K562 (cell line): ENCODE data around the gene ST3GAL3. TPM values are rescaled to one million over a fixed set of nuclear protein-coding genes. Genes with fewer than 3 reads are reported as not detected.

Source experiments
- ARNT ChIP-seq, 2 experiments: fragments of 450-650 bp; IDR thresholded peaks; 2 replicates each; pipeline ENCODE4 v1.6.1; 2016; ENCODE audit warnings: mild to moderate bottlenecking in 1 of 2
- EWSR1 ChIP-seq: fragments of 450-650 bp; IDR thresholded peaks from 2 replicates; pipeline ENCODE4 v1.6.1; 2018; ENCODE audit warnings: borderline replicate concordance, mild to moderate bottlenecking, low read depth, moderate library complexity; ENCODE audit not compliant: partially characterized antibody
- FOXJ3 ChIP-seq: sonication (generic); formaldehyde crosslinking; IDR thresholded peaks from 2 replicates; pipeline ENCODE4 v1.4.0; 2020; ENCODE audit warnings: mild to moderate bottlenecking, missing genetic modification reagents
- GTF2E2 ChIP-seq: fragments of 200-800 bp; sonication (Bioruptor generic); IDR thresholded peaks from 2 replicates; pipeline ENCODE4 v1.6.1; 2016; ENCODE audit warnings: missing genetic modification characterization, missing compliant biosample characterization
- HINFP ChIP-seq: fragments of 450-650 bp; conservative IDR thresholded peaks from 2 replicates; pipeline ENCODE4 v1.6.1; 2016; ENCODE audit warnings: missing genetic modification characterization, low read depth, mild to moderate bottlenecking, control low read depth, missing compliant biosample characterization
- NCOA6 ChIP-seq: fragments of 450-650 bp; IDR thresholded peaks from 2 replicates; pipeline ENCODE4 v1.6.1; 2017; ENCODE audit warnings: mild to moderate bottlenecking
- NCOR1 ChIP-seq: fragments of 450-650 bp; IDR thresholded peaks from 2 replicates; pipeline ENCODE4 v1.6.1; 2016; ENCODE audit warnings: mild to moderate bottlenecking, moderate library complexity
- ZNF408 ChIP-seq: fragments of 250-450 bp; sonication (Bioruptor Pico); IDR thresholded peaks from 2 replicates; pipeline ENCODE4 v1.4.0; 2020; ENCODE audit warnings: low read depth, mild to moderate bottlenecking, moderate library complexity
- ZNF609 ChIP-seq: sonication (generic); formaldehyde crosslinking; IDR thresholded peaks from 2 replicates; pipeline ENCODE4 v1.8.1; 2023; ENCODE audit warnings: missing genetic modification reagents, mild to moderate bottlenecking, borderline replicate concordance
- ZNF707 ChIP-seq: fragments of 250-450 bp; sonication (Bioruptor Pico); conservative IDR thresholded peaks from 2 replicates; pipeline ENCODE4 v1.8.0; 2022; ENCODE audit warnings: inconsistent platforms, mild to moderate bottlenecking, moderate library complexity
- polyA plus RNA-seq, 8 experiments: library from polyadenylated mRNA; depleted of rRNA in 4 of 8; stranded (reverse) in 5 of 8; unstranded in 3 of 8; fragments of >200 nt; fragmentation: Nextera tagmentation in 2 of 8; fragmentation: Illumina TruSeq in 1 of 8; extraction: Ambion mirVana in 2 of 8; extraction: Trizol in 1 of 8; gene quantifications; 2 replicates each; pipeline versions ENCODE4 v1.2.1 to v1.2.3, GENCODE V29; 2011 to 2014; ENCODE audit warnings: inconsistent platforms in 1 of 8, missing spikeins in 1 of 8
- total RNA-seq, 7 experiments: library from RNA; depleted of rRNA in 6 of 7; stranded (reverse); fragments of >200 nt in 6 of 7; fragmentation: Illumina TruSeq in 2 of 7; extraction: Trizol in 2 of 7; gene quantifications; 2 replicates each; pipeline versions ENCODE4 v1.2.1 to v1.2.3, GENCODE V29; 2011 to 2021; ENCODE audit warnings: low replicate concordance in 1 of 7
- TF ChIP-seq, protein P1 (sequence below): fragments of 250-450 bp; sonication (Bioruptor Pico); IDR thresholded peaks from 2 replicates; pipeline ENCODE4 v1.8.0; 2021; ENCODE audit warnings: borderline replicate concordance, mild to moderate bottlenecking, moderate library complexity; ENCODE audit not compliant: poor library complexity, severe bottlenecking
- TF ChIP-seq, protein P2 (sequence below): fragments of 450-650 bp; formaldehyde crosslinking; IDR thresholded peaks from 2 replicates; pipeline ENCODE4 v1.4.0; 2020; ENCODE audit warnings: mild to moderate bottlenecking, mixed read lengths
- TF ChIP-seq, protein P3 (sequence below): sonication (generic); formaldehyde crosslinking; IDR thresholded peaks from 2 replicates; pipeline ENCODE4 v1.5.0; 2020; ENCODE audit warnings: missing genetic modification reagents
- TF ChIP-seq, protein P4 (sequence below): fragments of 250-450 bp; sonication (Bioruptor Pico); IDR thresholded peaks from 2 replicates; pipeline ENCODE4 v1.5.0; 2020; ENCODE audit warnings: mild to moderate bottlenecking, borderline replicate concordance

ST3GAL3 gene
- total and polyA plus RNA-seq, 9 of the 15 experiments (the other 6 are each of a cell fraction or from before 2014, with no cell fraction given): 1.2 to 18.9 (median 11.0) TPM

DNA sequence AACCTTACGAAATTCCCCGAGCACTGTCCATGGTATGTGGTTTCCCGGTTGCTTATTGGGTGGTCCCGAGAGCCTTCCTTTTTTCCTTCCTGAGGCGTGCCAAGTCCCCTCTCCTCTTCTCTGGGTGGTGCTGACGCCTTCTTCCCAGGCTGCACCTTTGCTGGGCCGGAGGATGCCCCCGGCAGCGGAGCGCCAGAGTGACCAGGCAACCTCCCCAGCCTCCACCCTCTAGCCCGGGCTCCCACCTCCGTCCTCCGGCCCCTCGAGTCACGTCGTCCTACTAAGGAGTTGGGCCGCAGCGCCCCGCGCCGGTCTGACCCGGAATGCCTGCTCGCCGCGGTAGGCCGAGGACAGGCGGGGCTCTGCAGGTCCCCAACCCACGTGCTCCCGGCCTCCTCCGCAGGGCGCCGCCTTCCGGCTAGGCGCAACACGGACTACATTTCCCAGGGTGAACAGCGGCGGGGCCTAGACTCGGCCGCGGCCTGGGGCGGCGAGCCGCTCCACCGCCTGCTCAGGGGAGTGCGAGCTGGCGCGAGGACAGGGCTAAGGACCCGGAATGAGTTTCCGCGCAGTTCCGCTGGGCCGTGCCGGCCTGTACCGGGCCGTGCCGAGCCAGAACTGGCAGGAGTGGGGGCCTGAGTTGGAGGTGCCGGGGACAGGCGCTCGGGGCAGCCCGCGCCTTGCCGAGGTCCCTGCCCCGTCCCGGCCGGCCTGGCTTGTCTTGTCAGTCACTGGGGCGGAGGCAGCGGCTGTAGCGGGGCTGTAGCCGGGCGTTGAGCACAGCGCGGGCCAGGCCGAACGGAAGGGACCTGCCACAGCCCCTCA is 239.1 kb downstream of the ST3GAL3 start, which contains the start of gene IPO13 (continued):
- TF ChIP-seq, protein P1, sequence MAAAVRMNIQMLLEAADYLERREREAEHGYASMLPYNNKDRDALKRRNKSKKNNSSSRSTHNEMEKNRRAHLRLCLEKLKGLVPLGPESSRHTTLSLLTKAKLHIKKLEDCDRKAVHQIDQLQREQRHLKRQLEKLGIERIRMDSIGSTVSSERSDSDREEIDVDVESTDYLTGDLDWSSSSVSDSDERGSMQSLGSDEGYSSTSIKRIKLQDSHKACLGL (CRISPR knock-in tag): peak; percentile 92
- TF ChIP-seq HINFP (tag): no peak
- no peak for TF ChIP-seq ZNF408
- TF ChIP-seq ARNT (IDR thresholded peaks at IDR 0.05): peak in 1 of 2 experiments; percentile 44; a peak in 2 of 4 replicates
- no peak for TF ChIP-seq FOXJ3
- TF ChIP-seq NCOR1: no peak
- TF ChIP-seq, protein P2, sequence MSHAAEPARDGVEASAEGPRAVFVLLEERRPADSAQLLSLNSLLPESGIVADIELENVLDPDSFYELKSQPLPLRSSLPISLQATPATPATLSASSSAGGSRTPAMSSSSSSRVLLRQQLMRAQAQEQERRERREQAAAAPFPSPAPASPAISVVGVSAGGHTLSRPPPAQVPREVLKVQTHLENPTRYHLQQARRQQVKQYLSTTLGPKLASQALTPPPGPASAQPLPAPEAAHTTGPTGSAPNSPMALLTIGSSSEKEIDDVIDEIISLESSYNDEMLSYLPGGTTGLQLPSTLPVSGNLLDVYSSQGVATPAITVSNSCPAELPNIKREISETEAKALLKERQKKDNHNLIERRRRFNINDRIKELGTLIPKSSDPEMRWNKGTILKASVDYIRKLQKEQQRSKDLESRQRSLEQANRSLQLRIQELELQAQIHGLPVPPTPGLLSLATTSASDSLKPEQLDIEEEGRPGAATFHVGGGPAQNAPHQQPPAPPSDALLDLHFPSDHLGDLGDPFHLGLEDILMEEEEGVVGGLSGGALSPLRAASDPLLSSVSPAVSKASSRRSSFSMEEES (CRISPR knock-in tag): 0 out of 2 replicates have a peak, but pooled peaks have one; percentile 1
- TF ChIP-seq, protein P3, sequence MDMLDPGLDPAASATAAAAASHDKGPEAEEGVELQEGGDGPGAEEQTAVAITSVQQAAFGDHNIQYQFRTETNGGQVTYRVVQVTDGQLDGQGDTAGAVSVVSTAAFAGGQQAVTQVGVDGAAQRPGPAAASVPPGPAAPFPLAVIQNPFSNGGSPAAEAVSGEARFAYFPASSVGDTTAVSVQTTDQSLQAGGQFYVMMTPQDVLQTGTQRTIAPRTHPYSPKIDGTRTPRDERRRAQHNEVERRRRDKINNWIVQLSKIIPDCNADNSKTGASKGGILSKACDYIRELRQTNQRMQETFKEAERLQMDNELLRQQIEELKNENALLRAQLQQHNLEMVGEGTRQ (CRISPR knock-in tag): peak; percentile 97
- no peak for TF ChIP-seq ZNF707 (CRISPR knock-in tag)
- no peak for TF ChIP-seq NCOA6
- no peak for TF ChIP-seq EWSR1
- TF ChIP-seq ZNF609: no peak; the same call in 1 of the 2 replicates
- TF ChIP-seq GTF2E2 (tag): peak; percentile 65; the same call in 1 of the 2 replicates
- TF ChIP-seq, protein P4, sequence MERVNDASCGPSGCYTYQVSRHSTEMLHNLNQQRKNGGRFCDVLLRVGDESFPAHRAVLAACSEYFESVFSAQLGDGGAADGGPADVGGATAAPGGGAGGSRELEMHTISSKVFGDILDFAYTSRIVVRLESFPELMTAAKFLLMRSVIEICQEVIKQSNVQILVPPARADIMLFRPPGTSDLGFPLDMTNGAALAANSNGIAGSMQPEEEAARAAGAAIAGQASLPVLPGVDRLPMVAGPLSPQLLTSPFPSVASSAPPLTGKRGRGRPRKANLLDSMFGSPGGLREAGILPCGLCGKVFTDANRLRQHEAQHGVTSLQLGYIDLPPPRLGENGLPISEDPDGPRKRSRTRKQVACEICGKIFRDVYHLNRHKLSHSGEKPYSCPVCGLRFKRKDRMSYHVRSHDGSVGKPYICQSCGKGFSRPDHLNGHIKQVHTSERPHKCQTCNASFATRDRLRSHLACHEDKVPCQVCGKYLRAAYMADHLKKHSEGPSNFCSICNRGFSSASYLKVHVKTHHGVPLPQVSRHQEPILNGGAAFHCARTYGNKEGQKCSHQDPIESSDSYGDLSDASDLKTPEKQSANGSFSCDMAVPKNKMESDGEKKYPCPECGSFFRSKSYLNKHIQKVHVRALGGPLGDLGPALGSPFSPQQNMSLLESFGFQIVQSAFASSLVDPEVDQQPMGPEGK (CRISPR knock-in tag): no peak
